ENCODE data around the gene ARHGAP32. TPM values are rescaled to one million over a fixed set of nuclear protein-coding genes. Genes with fewer than 3 reads are reported as not detected.

ARHGAP32 gene
- total RNA-seq, 1 donor from 2014 or later, result 15.2 TPM

GRCh38 chr11:129155745-129156144, 36.4 kb downstream of the ARHGAP32 start:
- H3K27me3 Mint-ChIP-seq (ENCODE audit: unreplicated experiment), result no peaks in the 10 kb centered on the region
- peaks cover 17% of the 10 kb centered on the region for H3K36me3 Mint-ChIP-seq (ENCODE audit: unreplicated experiment)
- TF ChIP-seq, protein P1, sequence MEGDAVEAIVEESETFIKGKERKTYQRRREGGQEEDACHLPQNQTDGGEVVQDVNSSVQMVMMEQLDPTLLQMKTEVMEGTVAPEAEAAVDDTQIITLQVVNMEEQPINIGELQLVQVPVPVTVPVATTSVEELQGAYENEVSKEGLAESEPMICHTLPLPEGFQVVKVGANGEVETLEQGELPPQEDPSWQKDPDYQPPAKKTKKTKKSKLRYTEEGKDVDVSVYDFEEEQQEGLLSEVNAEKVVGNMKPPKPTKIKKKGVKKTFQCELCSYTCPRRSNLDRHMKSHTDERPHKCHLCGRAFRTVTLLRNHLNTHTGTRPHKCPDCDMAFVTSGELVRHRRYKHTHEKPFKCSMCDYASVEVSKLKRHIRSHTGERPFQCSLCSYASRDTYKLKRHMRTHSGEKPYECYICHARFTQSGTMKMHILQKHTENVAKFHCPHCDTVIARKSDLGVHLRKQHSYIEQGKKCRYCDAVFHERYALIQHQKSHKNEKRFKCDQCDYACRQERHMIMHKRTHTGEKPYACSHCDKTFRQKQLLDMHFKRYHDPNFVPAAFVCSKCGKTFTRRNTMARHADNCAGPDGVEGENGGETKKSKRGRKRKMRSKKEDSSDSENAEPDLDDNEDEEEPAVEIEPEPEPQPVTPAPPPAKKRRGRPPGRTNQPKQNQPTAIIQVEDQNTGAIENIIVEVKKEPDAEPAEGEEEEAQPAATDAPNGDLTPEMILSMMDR (IDR thresholded peaks at IDR 0.05), result no peak
- peaks cover 46% of the 10 kb centered on the region for H3K9me3 Mint-ChIP-seq (ENCODE audit: unreplicated experiment)
- peaks cover 12% of the 10 kb centered on the region for H3K4me1 Mint-ChIP-seq (ENCODE audit: unreplicated experiment)
- H3K4me3 Mint-ChIP-seq (ENCODE audit: unreplicated experiment), result no peak overlapping the region
- DNase-seq (ENCODE audit: extremely low spot score, unreplicated experiment), result no peak
- no peak overlapping the region for H3K27ac Mint-ChIP-seq (ENCODE audit: unreplicated experiment)

DNA sequence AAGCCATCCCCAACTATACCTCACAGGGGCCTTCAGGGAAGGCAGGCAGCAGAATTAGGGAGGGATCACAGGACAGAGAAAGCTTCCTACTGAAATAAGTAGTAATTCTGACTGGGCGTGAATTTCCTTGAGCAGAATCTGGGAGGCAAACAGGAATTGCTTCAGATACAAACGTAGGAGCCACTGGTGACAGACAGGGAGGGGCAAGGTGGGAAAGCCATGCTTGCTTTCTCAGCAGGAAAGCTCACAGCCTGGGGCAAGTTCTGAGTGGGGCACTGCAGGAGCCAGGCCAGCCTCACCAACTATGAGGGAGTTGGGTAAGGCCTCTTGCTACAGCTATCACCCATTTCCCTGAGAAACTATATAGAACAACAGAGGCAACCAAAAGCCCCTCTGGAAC, 43.6 kb downstream of the ARHGAP32 start:
- TF ChIP-seq, protein P1 (IDR thresholded peaks at IDR 0.05), result no peak

GRCh38 chr11:129146191-129146590, 45.9 kb downstream of the ARHGAP32 start:
- TF ChIP-seq, protein P1 (IDR thresholded peaks at IDR 0.05), result no peak
- Mint-ChIP-seq H3K27me3 (ENCODE audit: unreplicated experiment) (no peaks in the 10 kb centered on the region), H3K27ac (ENCODE audit: unreplicated experiment) (peak overlapping the region; percentile 56), H3K4me1 (ENCODE audit: unreplicated experiment) (peaks cover 55% of the 10 kb centered on the region), H3K9me3 (ENCODE audit: unreplicated experiment) (peaks cover 18% of the 10 kb centered on the region), H3K4me3 (ENCODE audit: unreplicated experiment) (no peak overlapping the region), H3K36me3 (ENCODE audit: unreplicated experiment) (peaks cover 12% of the 10 kb centered on the region)
- no peak for DNase-seq (ENCODE audit: extremely low spot score, unreplicated experiment)

More for the DNA sequence above, 43.6 kb downstream of the ARHGAP32 start:
- Mint-ChIP-seq H3K36me3 (ENCODE audit: unreplicated experiment) (peaks cover 26% of the 10 kb centered on the region), H3K27ac (ENCODE audit: unreplicated experiment) (peak overlapping the region; percentile 52), H3K4me1 (ENCODE audit: unreplicated experiment) (peaks cover 40% of the 10 kb centered on the region), H3K9me3 (ENCODE audit: unreplicated experiment) (peaks cover 37% of the 10 kb centered on the region), H3K27me3 (ENCODE audit: unreplicated experiment) (no peaks in the 10 kb centered on the region), H3K4me3 (ENCODE audit: unreplicated experiment) (no peak overlapping the region)
- DNase-seq (ENCODE audit: extremely low spot score, unreplicated experiment), result no peak

GRCh38 chr11:129145276-129145675, 46.8 kb downstream of the ARHGAP32 start:
- Mint-ChIP-seq H3K4me3 (ENCODE audit: unreplicated experiment) (no peak overlapping the region), H3K9me3 (ENCODE audit: unreplicated experiment) (peaks cover 10% of the 10 kb centered on the region), H3K36me3 (ENCODE audit: unreplicated experiment) (peaks cover 8% of the 10 kb centered on the region), H3K27me3 (ENCODE audit: unreplicated experiment) (no peaks in the 10 kb centered on the region), H3K27ac (ENCODE audit: unreplicated experiment) (no peak overlapping the region), H3K4me1 (ENCODE audit: unreplicated experiment) (peaks cover 55% of the 10 kb centered on the region)
- no peak for DNase-seq (ENCODE audit: extremely low spot score, unreplicated experiment)
- TF ChIP-seq, protein P1 (IDR thresholded peaks at IDR 0.05), result no peak

DNA sequence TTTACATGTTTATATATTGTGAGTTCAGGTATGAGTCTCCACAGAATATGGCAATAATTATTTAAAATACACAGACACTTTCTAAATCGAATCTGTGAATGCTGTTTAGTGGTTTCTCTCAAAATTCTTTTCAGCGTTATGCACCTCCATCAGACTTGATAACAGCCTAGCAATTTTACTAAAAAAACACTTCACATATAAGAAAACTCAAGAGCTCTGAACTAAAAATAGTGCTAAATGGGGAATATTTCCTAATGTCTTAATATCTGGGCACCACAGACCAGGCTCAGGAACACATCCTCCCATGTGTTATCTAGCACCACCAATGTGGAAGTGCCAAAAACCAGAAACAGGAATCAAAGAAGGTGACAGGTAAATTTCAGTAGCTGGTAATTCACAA, 47.9 kb downstream of the ARHGAP32 start:
- H3K4me3 Mint-ChIP-seq (ENCODE audit: unreplicated experiment), result no peak overlapping the region
- no peaks in the 10 kb centered on the region for H3K36me3 Mint-ChIP-seq (ENCODE audit: unreplicated experiment)
- no peaks in the 10 kb centered on the region for H3K9me3 Mint-ChIP-seq (ENCODE audit: unreplicated experiment)
- TF ChIP-seq, protein P1 (IDR thresholded peaks at IDR 0.05), result no peak
- H3K4me1 Mint-ChIP-seq (ENCODE audit: unreplicated experiment), result peaks cover 55% of the 10 kb centered on the region
- DNase-seq (ENCODE audit: extremely low spot score, unreplicated experiment), result no peak
- peak overlapping the region; percentile 94 for H3K27ac Mint-ChIP-seq (ENCODE audit: unreplicated experiment)
- H3K27me3 Mint-ChIP-seq (ENCODE audit: unreplicated experiment), result no peaks in the 10 kb centered on the region

Data from osteocyte (in vitro differentiated cells).